Transverse colon (tissue), 4 donors: ENCODE data around the gene SUSD6.

ENCODE experiments used
- EP300 ChIP-seq: sonication (generic); formaldehyde crosslinking; IDR thresholded peaks from one replicate; pipeline ENCODE4 v1.6.1; 2017; ENCODE audit warnings: antibody characterized with exemption, low read depth
- POLR2A ChIP-seq: fragments of 450-650 bp; IDR thresholded peaks from one replicate; pipeline ENCODE4 v1.6.1; 2016; ENCODE audit warnings: antibody characterized with exemption, mild to moderate bottlenecking, moderate library complexity
- POLR2AphosphoS5 ChIP-seq, 3 donors: sonication (generic); formaldehyde crosslinking; IDR thresholded peaks; one replicate each; pipeline ENCODE4 v1.6.1; 2016; ENCODE audit warnings: antibody characterized with exemption in 3 of 3
- TF ChIP-seq, protein P1 (sequence below), 5 experiments: fragments of 200-600 bp in 3 of 5; fragments of 450-650 bp in 2 of 5; sonication (generic) in 3 of 5; IDR thresholded peaks; 1 replicate in 2 of 5; 2 replicates in 3 of 5; pipeline ENCODE4 v1.5.1; 2016 to 2017; ENCODE audit warnings: antibody characterized with exemption in 5 of 5, inconsistent platforms in 3 of 5, mild to moderate bottlenecking in 2 of 5, moderate library complexity in 1 of 5

DNA sequence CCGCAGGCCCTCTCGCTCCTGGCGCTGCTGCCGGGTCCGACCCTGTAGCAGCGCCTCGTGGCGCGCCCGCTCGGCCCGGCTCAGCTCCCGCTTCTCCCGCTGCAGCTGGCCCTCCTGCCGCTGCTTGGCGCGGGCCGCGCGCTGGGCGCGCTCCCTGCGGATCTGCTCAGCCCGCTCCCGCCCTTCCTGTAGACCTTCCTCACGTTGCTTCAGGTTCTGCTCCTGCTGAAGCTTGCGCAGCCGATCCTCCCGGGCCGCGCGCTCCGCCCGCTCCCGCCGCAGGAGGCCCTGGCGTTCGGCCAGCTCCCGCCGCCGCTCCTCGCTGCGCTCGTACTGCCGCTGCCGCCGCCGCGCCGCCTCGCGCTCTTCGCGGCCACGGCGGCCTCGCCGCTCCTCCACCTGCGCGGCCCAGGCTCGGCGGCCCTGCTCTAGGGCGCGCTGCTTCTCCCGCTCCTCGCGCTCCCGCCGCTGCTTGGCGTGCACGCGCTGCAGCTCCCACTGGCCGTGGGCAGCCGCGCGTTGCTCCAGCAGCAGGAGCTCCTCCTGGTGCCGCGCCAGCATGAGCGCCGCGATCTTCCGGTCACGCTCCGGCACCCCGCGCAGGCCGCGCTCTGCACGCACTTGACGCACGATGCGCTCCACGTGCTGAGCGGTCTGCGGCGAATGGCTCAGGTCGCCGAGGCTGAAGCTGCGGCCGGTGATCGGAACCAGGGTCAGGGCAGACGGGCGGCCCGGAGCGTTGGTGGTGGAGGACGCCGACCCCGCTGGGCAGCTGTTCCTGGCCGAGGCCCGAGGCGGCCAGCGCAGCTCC is 39.2 kb upstream of the SUSD6 start:
- no peak for TF ChIP-seq EP300
- no peak for TF ChIP-seq POLR2AphosphoS5 (IDR thresholded peaks at IDR 0.05)
- TF ChIP-seq, protein P1, sequence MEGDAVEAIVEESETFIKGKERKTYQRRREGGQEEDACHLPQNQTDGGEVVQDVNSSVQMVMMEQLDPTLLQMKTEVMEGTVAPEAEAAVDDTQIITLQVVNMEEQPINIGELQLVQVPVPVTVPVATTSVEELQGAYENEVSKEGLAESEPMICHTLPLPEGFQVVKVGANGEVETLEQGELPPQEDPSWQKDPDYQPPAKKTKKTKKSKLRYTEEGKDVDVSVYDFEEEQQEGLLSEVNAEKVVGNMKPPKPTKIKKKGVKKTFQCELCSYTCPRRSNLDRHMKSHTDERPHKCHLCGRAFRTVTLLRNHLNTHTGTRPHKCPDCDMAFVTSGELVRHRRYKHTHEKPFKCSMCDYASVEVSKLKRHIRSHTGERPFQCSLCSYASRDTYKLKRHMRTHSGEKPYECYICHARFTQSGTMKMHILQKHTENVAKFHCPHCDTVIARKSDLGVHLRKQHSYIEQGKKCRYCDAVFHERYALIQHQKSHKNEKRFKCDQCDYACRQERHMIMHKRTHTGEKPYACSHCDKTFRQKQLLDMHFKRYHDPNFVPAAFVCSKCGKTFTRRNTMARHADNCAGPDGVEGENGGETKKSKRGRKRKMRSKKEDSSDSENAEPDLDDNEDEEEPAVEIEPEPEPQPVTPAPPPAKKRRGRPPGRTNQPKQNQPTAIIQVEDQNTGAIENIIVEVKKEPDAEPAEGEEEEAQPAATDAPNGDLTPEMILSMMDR (IDR thresholded peaks at IDR 0.05), result no peak
- TF ChIP-seq POLR2A, result no peak
